ENCODE results near the gene COL18A1. TPM values are rescaled to one million over a fixed set of nuclear protein-coding genes. Genes with fewer than 3 reads are reported as not detected.

COL18A1 gene
- total RNA-seq (2021) (3.3 and 5.0 TPM in 2 replicates), Bru-seq, nascent RNA (percentile 25 among the genes with signal in this experiment), BruChase-seq, experiment 1, labeled RNA remaining after a 2-hour chase (percentile 27 among the genes with signal in this experiment), BruChase-seq, experiment 2, labeled RNA remaining after a 6-hour chase (percentile 34 among the genes with signal in this experiment)
- long read RNA-seq, full-length matches to known transcripts, result 3 of 14 reads
- long read RNA-seq, partial matches to known transcripts, result 8 of 14 reads
- long read RNA-seq, other reads (novel, unspliced or antisense), result 3 of 14 reads

DNA sequence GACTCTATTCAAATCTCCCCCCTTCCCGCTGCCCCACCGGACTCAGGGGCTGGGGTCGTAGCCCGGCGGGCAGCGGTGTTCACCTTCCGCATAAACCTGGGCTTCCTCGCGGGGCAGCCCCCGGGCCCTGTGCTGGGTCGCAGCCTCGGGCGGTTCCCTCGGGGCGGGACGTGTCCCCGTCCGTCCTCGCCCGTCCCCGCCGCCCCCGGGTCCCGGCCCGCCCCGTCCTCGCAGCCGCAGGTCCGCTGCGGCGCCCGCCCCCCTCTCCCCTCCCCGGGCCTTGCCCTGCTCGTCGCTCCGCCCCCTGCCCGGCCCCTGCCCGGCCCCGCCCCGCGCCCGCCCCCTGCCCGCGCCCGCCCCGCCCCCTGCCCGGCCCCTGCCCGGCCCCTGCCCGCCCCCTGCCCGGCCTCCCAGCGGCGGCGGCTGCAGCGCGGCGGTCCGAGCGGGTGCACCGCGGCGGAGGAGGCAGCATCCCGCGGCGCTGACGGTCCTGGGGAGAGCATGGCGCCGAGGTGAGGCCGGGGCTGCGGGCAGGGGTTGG lies at the start of gene COL18A1:
Gene COL18A1, plus strand, starts transcription at position 436 of the 541 bp plus-strand sequence. Its CDS starts 66 bp downstream, at position 502.
- H3K27ac ChIP-seq (ENCODE audit: low read depth, low read length, poor library complexity, severe bottlenecking), result no peak within 1 kb of the TSS
- intact Hi-C loops (cut with micrococcal nuclease; ENCODE audit: unreplicated experiment), result no loop called here
- peak; percentile 43 for DNase-seq (ENCODE audit: low spot score)
- no TSS peak for BruUV-seq (replicated peaks)
- TF ChIP-seq EZH2 (IDR thresholded peaks at IDR 0.05; ENCODE audit: borderline replicate concordance, low read depth, low read length, poor library complexity, severe bottlenecking), result no peak
- TF ChIP-seq, protein P1, sequence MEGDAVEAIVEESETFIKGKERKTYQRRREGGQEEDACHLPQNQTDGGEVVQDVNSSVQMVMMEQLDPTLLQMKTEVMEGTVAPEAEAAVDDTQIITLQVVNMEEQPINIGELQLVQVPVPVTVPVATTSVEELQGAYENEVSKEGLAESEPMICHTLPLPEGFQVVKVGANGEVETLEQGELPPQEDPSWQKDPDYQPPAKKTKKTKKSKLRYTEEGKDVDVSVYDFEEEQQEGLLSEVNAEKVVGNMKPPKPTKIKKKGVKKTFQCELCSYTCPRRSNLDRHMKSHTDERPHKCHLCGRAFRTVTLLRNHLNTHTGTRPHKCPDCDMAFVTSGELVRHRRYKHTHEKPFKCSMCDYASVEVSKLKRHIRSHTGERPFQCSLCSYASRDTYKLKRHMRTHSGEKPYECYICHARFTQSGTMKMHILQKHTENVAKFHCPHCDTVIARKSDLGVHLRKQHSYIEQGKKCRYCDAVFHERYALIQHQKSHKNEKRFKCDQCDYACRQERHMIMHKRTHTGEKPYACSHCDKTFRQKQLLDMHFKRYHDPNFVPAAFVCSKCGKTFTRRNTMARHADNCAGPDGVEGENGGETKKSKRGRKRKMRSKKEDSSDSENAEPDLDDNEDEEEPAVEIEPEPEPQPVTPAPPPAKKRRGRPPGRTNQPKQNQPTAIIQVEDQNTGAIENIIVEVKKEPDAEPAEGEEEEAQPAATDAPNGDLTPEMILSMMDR (conservative IDR thresholded peaks at IDR 0.05; ENCODE audit: low read depth, low read length), result no peak
- peaks cover 5% of the 10 kb centered on the region for H3K4me1 ChIP-seq (ENCODE audit: insufficient read depth, low read length, poor library complexity, severe bottlenecking)
- no peaks in the 10 kb centered on the region for H3K36me3 ChIP-seq (ENCODE audit: insufficient read depth, low read length, poor library complexity, severe bottlenecking)
- ChIA-PET POLR2A (ENCODE audit: low non-redundant PET) (no interaction called here), CTCF (no interaction called here)
- H3K27me3 ChIP-seq (replicated peaks; ENCODE audit: insufficient read depth, low read depth, low read length, poor library complexity), result peaks cover 11% of the 10 kb centered on the region
- peak within 1 kb of the TSS; percentile 48 for H3K4me3 ChIP-seq (ENCODE audit: low read depth, low read length, poor library complexity, severe bottlenecking)
- H3K9me3 ChIP-seq (ENCODE audit: low read depth, low read length, poor library complexity, severe bottlenecking), result no peaks in the 10 kb centered on the region

DNA sequence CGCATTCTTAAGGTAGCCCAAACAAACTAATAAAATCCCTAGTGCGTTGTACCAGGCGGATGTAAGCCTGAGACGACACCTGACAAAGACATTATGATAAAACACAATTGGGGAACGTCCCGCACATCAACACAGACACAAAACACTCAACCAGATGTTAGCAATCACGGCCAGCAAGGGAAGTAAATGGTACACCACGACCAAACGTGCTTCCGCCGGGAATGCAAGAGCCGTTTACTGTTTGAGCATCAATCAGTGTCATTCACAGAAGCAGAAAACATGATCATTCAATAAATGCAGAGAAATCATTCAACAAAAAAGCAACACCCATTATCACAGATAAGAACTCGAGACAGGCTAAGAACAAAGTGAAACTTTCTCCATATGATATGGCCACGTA lies 49.4 kb upstream of the COL18A1 start:
- peaks cover 5% of the 10 kb centered on the region for H3K4me1 ChIP-seq (ENCODE audit: insufficient read depth, low read length, poor library complexity, severe bottlenecking)
- no peak overlapping the region for H3K4me3 ChIP-seq (ENCODE audit: low read depth, low read length, poor library complexity, severe bottlenecking)
- intact Hi-C loops (cut with micrococcal nuclease; ENCODE audit: unreplicated experiment), result no loop called here
- CTCF ChIA-PET, result no interaction called here
- H3K27me3 ChIP-seq (replicated peaks; ENCODE audit: insufficient read depth, low read depth, low read length, poor library complexity), result no peaks in the 10 kb centered on the region
- no peaks in the 10 kb centered on the region for H3K36me3 ChIP-seq (ENCODE audit: insufficient read depth, low read length, poor library complexity, severe bottlenecking)
- BruUV-seq (replicated peaks), result no TSS peak
- no peaks in the 10 kb centered on the region for H3K9me3 ChIP-seq (ENCODE audit: low read depth, low read length, poor library complexity, severe bottlenecking)
- no peak for DNase-seq (ENCODE audit: low spot score)
- H3K27ac ChIP-seq (ENCODE audit: low read depth, low read length, poor library complexity, severe bottlenecking), result no peak overlapping the region
- POLR2A ChIA-PET (ENCODE audit: low non-redundant PET), result no interaction called here
- TF ChIP-seq, protein P1 (conservative IDR thresholded peaks at IDR 0.05; ENCODE audit: low read depth, low read length), result no peak
- no peak for TF ChIP-seq EZH2 (IDR thresholded peaks at IDR 0.05; ENCODE audit: borderline replicate concordance, low read depth, low read length, poor library complexity, severe bottlenecking)

DNA sequence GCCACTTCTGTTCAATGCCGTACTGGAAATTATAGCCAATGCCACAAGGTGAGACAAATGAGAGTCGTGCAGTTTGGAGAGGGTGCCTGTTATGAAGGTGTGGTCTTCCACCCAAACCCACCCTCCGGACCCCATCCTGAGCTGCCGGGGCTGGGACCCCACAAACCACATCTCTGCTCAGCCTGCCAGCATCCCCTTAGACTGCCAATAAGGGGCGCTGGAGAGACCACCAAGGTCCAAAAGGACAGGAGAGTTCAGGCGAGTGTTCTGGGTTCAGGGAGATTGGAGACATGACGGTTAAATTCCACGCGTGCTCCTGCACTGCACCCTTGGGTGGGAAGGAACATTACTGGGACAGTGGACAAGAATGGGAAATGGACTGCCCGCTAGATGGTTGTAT lies 48.7 kb upstream of the COL18A1 start:
- CTCF ChIA-PET, result no interaction called here
- Histone ChIP-seq H3K4me3 (ENCODE audit: low read depth, low read length, poor library complexity, severe bottlenecking) (no peak overlapping the region), H3K9me3 (ENCODE audit: low read depth, low read length, poor library complexity, severe bottlenecking) (no peaks in the 10 kb centered on the region), H3K27ac (ENCODE audit: low read depth, low read length, poor library complexity, severe bottlenecking) (no peak overlapping the region), H3K36me3 (ENCODE audit: insufficient read depth, low read length, poor library complexity, severe bottlenecking) (no peaks in the 10 kb centered on the region), H3K27me3 (replicated peaks; ENCODE audit: insufficient read depth, low read depth, low read length, poor library complexity) (no peaks in the 10 kb centered on the region), H3K4me1 (ENCODE audit: insufficient read depth, low read length, poor library complexity, severe bottlenecking) (peaks cover 5% of the 10 kb centered on the region)
- POLR2A ChIA-PET (ENCODE audit: low non-redundant PET), result no interaction called here
- no peak for TF ChIP-seq EZH2 (IDR thresholded peaks at IDR 0.05; ENCODE audit: borderline replicate concordance, low read depth, low read length, poor library complexity, severe bottlenecking)
- TF ChIP-seq, protein P1 (conservative IDR thresholded peaks at IDR 0.05; ENCODE audit: low read depth, low read length), result peak; percentile 41
- DNase-seq (ENCODE audit: low spot score), result no peak
- intact Hi-C loops (cut with micrococcal nuclease; ENCODE audit: unreplicated experiment), result no loop called here
- BruUV-seq (replicated peaks), result no TSS peak
